ENCODE results near the gene TNNT2. TPM values are rescaled to one million over a fixed set of nuclear protein-coding genes. Genes with fewer than 3 reads are reported as not detected.
A peak's percentile ranks its signal among the peaks of the same experiment; 100 is the strongest.

Gene TNNT2
- total and polyA plus RNA-seq, 2 of the 13 experiments (the other 11 are each of a cell fraction or from before 2014, with no cell fraction given): 0.20 to 0.63 TPM

DNA sequence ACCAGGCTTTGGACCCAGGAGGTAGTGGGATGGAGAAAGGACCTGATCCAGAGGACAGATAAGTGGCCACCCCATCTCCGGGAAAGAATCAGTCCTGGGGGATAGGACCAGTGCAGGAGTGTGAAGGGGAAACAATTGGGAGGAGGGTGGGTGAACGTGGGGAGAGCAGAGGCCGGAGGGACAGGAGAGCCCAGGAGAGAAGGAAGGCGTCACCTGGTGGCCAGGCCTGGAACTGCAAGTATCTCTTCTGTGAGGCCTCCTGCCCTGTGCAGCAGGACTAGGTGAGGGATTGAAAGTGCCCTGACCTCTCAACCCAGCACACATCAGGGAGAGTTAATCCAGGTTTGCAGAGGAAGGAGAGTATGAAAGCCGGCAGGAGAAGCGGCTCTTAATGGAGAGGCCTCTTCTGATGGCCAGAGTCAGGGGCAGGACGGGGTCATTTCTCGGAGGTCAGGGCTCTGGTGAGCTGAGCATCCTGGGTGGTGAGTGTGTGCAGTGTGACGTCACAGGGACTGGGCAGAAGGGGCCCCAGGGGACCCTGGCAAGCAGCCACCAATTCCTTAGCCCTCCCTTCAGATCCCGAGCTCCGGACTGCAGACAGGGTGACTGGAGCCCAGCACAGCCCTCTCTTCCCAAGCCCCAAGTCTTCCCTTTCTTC is 30.8 kb upstream of the TNNT2 start (continued):
- TF ChIP-seq, protein P1, sequence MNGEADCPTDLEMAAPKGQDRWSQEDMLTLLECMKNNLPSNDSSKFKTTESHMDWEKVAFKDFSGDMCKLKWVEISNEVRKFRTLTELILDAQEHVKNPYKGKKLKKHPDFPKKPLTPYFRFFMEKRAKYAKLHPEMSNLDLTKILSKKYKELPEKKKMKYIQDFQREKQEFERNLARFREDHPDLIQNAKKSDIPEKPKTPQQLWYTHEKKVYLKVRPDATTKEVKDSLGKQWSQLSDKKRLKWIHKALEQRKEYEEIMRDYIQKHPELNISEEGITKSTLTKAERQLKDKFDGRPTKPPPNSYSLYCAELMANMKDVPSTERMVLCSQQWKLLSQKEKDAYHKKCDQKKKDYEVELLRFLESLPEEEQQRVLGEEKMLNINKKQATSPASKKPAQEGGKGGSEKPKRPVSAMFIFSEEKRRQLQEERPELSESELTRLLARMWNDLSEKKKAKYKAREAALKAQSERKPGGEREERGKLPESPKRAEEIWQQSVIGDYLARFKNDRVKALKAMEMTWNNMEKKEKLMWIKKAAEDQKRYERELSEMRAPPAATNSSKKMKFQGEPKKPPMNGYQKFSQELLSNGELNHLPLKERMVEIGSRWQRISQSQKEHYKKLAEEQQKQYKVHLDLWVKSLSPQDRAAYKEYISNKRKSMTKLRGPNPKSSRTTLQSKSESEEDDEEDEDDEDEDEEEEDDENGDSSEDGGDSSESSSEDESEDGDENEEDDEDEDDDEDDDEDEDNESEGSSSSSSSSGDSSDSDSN (CRISPR knock-in tag; IDR thresholded peaks at IDR 0.05): peak; percentile 15; the same call in 1 of the 2 replicates
- TF ChIP-seq KDM5B (CRISPR knock-in tag; IDR thresholded peaks at IDR 0.05; ENCODE audit: borderline replicate concordance) (peak; percentile 34; the same call in 1 of the 2 replicates), NFIB (CRISPR knock-in tag; IDR thresholded peaks at IDR 0.05; ENCODE audit: borderline replicate concordance) (no peak), FOSL2 (CRISPR knock-in tag; IDR thresholded peaks at IDR 0.05) (0 out of 2 replicates have a peak, but pooled peaks have one; percentile 33), RBAK (CRISPR knock-in tag; IDR thresholded peaks at IDR 0.05) (no peak), TBL1XR1 (IDR thresholded peaks at IDR 0.05; ENCODE audit: borderline replicate concordance, low read length, partially characterized antibody) (no peak), STAG1 (CRISPR knock-in tag; IDR thresholded peaks at IDR 0.05) (peak; percentile 86), RXRB (CRISPR knock-in tag; IDR thresholded peaks at IDR 0.05; ENCODE audit: borderline replicate concordance) (0 out of 2 replicates have a peak, but pooled peaks have one; percentile 23), TEAD3 (CRISPR knock-in tag; optimal IDR thresholded peaks at IDR 0.05; ENCODE audit: borderline replicate concordance) (peak; percentile 23), GATAD2A (CRISPR knock-in tag; IDR thresholded peaks at IDR 0.05) (no peak), ZNF841 (CRISPR knock-in tag; IDR thresholded peaks at IDR 0.05; ENCODE audit: borderline replicate concordance) (no peak), FOXA1 (IDR thresholded peaks at IDR 0.05) (no peak), FOXA1 (CRISPR knock-in tag; IDR thresholded peaks at IDR 0.05) (no peak), SMC3 (IDR thresholded peaks at IDR 0.05; ENCODE audit: low read length) (peak; percentile 92), ZNF260 (CRISPR knock-in tag; IDR thresholded peaks at IDR 0.05; ENCODE audit: borderline replicate concordance, low read depth) (no peak)
- TF ChIP-seq, protein P2, sequence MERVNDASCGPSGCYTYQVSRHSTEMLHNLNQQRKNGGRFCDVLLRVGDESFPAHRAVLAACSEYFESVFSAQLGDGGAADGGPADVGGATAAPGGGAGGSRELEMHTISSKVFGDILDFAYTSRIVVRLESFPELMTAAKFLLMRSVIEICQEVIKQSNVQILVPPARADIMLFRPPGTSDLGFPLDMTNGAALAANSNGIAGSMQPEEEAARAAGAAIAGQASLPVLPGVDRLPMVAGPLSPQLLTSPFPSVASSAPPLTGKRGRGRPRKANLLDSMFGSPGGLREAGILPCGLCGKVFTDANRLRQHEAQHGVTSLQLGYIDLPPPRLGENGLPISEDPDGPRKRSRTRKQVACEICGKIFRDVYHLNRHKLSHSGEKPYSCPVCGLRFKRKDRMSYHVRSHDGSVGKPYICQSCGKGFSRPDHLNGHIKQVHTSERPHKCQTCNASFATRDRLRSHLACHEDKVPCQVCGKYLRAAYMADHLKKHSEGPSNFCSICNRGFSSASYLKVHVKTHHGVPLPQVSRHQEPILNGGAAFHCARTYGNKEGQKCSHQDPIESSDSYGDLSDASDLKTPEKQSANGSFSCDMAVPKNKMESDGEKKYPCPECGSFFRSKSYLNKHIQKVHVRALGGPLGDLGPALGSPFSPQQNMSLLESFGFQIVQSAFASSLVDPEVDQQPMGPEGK (CRISPR knock-in tag; IDR thresholded peaks at IDR 0.05): peak; percentile 50
- TF ChIP-seq, protein P3, sequence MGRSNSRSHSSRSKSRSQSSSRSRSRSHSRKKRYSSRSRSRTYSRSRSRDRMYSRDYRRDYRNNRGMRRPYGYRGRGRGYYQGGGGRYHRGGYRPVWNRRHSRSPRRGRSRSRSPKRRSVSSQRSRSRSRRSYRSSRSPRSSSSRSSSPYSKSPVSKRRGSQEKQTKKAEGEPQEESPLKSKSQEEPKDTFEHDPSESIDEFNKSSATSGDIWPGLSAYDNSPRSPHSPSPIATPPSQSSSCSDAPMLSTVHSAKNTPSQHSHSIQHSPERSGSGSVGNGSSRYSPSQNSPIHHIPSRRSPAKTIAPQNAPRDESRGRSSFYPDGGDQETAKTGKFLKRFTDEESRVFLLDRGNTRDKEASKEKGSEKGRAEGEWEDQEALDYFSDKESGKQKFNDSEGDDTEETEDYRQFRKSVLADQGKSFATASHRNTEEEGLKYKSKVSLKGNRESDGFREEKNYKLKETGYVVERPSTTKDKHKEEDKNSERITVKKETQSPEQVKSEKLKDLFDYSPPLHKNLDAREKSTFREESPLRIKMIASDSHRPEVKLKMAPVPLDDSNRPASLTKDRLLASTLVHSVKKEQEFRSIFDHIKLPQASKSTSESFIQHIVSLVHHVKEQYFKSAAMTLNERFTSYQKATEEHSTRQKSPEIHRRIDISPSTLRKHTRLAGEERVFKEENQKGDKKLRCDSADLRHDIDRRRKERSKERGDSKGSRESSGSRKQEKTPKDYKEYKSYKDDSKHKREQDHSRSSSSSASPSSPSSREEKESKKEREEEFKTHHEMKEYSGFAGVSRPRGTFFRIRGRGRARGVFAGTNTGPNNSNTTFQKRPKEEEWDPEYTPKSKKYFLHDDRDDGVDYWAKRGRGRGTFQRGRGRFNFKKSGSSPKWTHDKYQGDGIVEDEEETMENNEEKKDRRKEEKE (IDR thresholded peaks at IDR 0.05): no peak
- TF ChIP-seq, protein P4, sequence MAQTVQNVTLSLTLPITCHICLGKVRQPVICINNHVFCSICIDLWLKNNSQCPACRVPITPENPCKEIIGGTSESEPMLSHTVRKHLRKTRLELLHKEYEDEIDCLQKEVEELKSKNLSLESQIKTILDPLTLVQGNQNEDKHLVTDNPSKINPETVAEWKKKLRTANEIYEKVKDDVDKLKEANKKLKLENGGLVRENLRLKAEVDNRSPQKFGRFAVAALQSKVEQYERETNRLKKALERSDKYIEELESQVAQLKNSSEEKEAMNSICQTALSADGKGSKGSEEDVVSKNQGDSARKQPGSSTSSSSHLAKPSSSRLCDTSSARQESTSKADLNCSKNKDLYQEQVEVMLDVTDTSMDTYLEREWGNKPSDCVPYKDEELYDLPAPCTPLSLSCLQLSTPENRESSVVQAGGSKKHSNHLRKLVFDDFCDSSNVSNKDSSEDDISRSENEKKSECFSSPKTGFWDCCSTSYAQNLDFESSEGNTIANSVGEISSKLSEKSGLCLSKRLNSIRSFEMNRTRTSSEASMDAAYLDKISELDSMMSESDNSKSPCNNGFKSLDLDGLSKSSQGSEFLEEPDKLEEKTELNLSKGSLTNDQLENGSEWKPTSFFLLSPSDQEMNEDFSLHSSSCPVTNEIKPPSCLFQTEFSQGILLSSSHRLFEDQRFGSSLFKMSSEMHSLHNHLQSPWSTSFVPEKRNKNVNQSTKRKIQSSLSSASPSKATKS (CRISPR knock-in tag; IDR thresholded peaks at IDR 0.05): no peak
